ENCODE results near the gene SEM1.

Gene SEM1

DNA sequence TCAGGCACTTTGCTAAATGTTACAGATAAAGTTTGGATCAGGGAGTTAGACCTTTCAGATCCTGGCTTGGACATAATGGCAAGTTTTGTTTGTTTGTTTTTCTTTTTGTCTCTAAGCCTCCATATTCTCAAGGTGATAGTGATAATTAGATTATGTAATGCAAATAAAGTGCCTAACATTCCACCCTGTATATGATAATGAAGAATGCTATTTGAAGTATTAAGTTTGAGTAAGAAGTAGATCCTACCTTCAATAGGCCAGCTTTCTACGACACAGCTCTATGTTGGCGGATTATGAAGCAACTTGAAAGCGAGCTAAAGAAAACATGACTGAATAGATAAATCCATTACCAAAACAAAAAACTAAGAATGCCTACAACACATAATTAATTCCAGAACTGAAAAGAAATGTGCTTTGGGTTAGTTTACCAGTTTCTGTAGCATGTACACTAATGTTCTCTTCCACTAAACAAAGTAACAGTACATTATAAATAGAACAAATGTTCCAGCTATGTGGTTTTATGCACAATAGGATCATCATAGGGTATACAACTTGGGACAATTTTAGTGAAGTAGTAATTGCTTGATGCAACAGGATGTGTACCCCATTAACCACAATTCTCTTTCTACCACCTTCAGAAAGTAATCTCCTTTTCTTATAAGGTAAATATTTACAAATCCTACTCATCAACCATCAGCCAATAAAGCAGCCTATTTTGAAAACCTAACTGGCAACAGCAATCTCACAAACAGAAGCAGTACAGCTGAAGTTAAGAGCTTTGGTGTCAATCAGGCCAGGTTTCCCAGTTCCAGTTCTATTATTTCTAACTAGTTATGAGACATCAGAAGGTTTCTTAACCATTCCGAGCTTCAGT is 1.5 kb downstream of the SEM1 start:
- TF ChIP-seq FOXP2 (optimal IDR thresholded peaks at IDR 0.05; ENCODE audit: borderline replicate concordance, extremely low read depth, extremely low read length, insufficient read depth) (no peak), SIN3A (IDR thresholded peaks at IDR 0.05; ENCODE audit: borderline replicate concordance, insufficient read depth, low read length) (no peak), POLR2AphosphoS5 (IDR thresholded peaks at IDR 0.05; ENCODE audit: low read depth, low read length) (no peak), TAF1 (IDR thresholded peaks at IDR 0.05; ENCODE audit: borderline replicate concordance, insufficient read depth, low read length) (no peak)
- TF ChIP-seq, protein P1, sequence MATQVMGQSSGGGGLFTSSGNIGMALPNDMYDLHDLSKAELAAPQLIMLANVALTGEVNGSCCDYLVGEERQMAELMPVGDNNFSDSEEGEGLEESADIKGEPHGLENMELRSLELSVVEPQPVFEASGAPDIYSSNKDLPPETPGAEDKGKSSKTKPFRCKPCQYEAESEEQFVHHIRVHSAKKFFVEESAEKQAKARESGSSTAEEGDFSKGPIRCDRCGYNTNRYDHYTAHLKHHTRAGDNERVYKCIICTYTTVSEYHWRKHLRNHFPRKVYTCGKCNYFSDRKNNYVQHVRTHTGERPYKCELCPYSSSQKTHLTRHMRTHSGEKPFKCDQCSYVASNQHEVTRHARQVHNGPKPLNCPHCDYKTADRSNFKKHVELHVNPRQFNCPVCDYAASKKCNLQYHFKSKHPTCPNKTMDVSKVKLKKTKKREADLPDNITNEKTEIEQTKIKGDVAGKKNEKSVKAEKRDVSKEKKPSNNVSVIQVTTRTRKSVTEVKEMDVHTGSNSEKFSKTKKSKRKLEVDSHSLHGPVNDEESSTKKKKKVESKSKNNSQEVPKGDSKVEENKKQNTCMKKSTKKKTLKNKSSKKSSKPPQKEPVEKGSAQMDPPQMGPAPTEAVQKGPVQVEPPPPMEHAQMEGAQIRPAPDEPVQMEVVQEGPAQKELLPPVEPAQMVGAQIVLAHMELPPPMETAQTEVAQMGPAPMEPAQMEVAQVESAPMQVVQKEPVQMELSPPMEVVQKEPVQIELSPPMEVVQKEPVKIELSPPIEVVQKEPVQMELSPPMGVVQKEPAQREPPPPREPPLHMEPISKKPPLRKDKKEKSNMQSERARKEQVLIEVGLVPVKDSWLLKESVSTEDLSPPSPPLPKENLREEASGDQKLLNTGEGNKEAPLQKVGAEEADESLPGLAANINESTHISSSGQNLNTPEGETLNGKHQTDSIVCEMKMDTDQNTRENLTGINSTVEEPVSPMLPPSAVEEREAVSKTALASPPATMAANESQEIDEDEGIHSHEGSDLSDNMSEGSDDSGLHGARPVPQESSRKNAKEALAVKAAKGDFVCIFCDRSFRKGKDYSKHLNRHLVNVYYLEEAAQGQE (IDR thresholded peaks at IDR 0.05; ENCODE audit: insufficient read depth in 1 of 2, low read depth in 2 of 2, low read length in 2 of 2): no peak

DNA sequence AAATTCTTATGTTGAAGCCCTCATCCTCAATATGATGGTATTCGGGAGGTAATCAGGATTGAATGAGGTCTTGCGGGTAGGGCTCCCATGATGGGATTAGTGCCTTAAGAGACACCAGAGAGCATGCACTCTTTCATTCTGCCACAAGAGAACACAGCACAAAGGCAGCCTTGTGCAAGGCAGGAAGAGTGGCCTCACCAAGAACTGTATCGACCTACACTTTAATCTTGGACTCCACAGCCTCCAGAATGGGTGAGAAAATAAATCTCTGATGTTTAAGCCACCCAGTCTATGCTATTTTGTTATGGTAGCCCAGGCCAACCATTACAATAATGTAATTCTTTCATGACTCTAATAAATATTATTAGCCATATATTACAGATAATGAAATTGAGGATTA is 8.4 kb downstream of the SEM1 start:
- TF ChIP-seq, protein P1 (IDR thresholded peaks at IDR 0.05; ENCODE audit: insufficient read depth in 1 of 2, low read depth in 2 of 2, low read length in 2 of 2): no peak
- no peak for TF ChIP-seq POLR2AphosphoS5 (IDR thresholded peaks at IDR 0.05; ENCODE audit: low read depth, low read length)
- no peak for TF ChIP-seq TAF1 (IDR thresholded peaks at IDR 0.05; ENCODE audit: borderline replicate concordance, insufficient read depth, low read length)
- no peak for TF ChIP-seq SIN3A (IDR thresholded peaks at IDR 0.05; ENCODE audit: borderline replicate concordance, insufficient read depth, low read length)
- TF ChIP-seq FOXP2 (optimal IDR thresholded peaks at IDR 0.05; ENCODE audit: borderline replicate concordance, extremely low read depth, extremely low read length, insufficient read depth): no peak

DNA sequence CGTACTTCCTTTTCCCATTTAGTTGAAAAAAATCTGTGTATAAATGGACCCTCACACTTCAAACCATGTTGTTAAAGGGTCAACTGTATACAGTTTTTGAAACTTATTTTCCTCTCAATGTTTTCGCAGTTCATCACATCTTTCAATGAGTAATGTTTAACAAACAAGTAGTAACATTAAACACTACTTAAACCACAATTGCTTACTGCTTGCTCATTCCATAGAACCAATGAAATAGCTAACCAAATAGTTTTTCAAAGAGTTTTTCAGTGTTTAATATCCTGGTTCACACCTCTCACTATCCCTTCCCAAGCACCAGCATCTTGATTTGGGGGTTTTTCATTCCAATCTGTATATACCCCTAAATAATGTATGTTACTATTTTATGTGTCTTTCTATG is 9.1 kb downstream of the SEM1 start:
- TF ChIP-seq, protein P1 (IDR thresholded peaks at IDR 0.05; ENCODE audit: insufficient read depth in 1 of 2, low read depth in 2 of 2, low read length in 2 of 2): no peak
- TF ChIP-seq POLR2AphosphoS5 (IDR thresholded peaks at IDR 0.05; ENCODE audit: low read depth, low read length): no peak
- TF ChIP-seq SIN3A (IDR thresholded peaks at IDR 0.05; ENCODE audit: borderline replicate concordance, insufficient read depth, low read length): no peak
- TF ChIP-seq TAF1 (IDR thresholded peaks at IDR 0.05; ENCODE audit: borderline replicate concordance, insufficient read depth, low read length): no peak
- TF ChIP-seq FOXP2 (optimal IDR thresholded peaks at IDR 0.05; ENCODE audit: borderline replicate concordance, extremely low read depth, extremely low read length, insufficient read depth): no peak

DNA sequence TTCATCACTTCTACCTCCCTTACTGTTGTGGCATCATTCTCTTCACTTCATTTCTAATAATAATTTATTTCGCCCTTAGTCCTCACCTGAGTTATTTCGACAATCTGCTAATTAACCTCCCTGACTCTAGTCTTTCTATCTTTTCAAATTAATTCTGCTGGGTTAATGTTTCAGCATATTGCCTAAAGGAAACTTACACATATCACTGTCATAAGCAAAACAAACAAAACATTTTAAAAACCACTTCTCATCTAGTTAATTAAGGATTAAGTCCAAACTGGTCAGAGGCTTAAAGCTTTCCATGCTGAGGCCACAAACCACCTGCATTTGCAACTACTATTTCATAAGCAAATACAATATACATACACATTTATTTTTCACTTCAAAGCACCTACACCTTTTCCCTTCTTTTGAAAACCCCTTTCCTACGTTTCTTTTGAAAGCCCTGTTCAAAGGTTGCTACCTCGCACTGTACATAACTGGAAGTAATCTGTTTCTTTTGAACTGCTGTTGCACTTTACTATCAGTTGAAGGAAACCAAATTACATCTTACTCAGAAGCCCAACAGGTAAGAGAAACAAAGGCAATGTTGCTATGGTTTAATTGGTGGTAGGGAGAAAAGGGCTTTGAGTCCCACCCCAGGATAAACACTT is 10.3 kb downstream of the SEM1 start:
- TF ChIP-seq, protein P1 (IDR thresholded peaks at IDR 0.05; ENCODE audit: insufficient read depth in 1 of 2, low read depth in 2 of 2, low read length in 2 of 2): no peak
- TF ChIP-seq SIN3A (IDR thresholded peaks at IDR 0.05; ENCODE audit: borderline replicate concordance, insufficient read depth, low read length) (no peak), FOXP2 (optimal IDR thresholded peaks at IDR 0.05; ENCODE audit: borderline replicate concordance, extremely low read depth, extremely low read length, insufficient read depth) (no peak), POLR2AphosphoS5 (IDR thresholded peaks at IDR 0.05; ENCODE audit: low read depth, low read length) (no peak), TAF1 (IDR thresholded peaks at IDR 0.05; ENCODE audit: borderline replicate concordance, insufficient read depth, low read length) (no peak)

All from PFSK-1 (cell line).